CD8-positive, alpha-beta memory T cell (primary cell): ENCODE results near the gene NAB2. TPM values are rescaled to one million over a fixed set of nuclear protein-coding genes. Genes with fewer than 3 reads are reported as not detected.

Experiments
- CTCF ChIA-PET: fragments of 350-600 bp; sonication (Branson Sonifier 250); formaldehyde crosslinking; loops from one replicate; lab custom pipeline; 2021; ENCODE audit warnings: antibody characterized with exemption; lab: Charles Lee
- POLR2A ChIA-PET: fragments of 350-600 bp; sonication (Branson Sonifier 250); formaldehyde crosslinking; loops from one replicate; lab custom pipeline; 2021; ENCODE audit warnings: antibody characterized with exemption; lab: Charles Lee
- DNase-seq, 5 donors: peaks; one replicate each; pipeline versions ENCODE4 v3.0.0 to v3.0.0-alpha.2; 2020 to 2022; ENCODE audit warnings: mixed read lengths in 1 of 5
- H3K27ac ChIP-seq: one replicate; pipeline ENCODE4 v1.7.0; 2013; ENCODE audit warnings: low read depth, mild to moderate bottlenecking, low read length, moderate library complexity
- H3K27me3 ChIP-seq: 2 replicates; pipeline ENCODE4 v1.7.0; 2013; ENCODE audit warnings: low read length, mild to moderate bottlenecking; ENCODE audit not compliant: insufficient read depth, poor library complexity, severe bottlenecking
- H3K36me3 ChIP-seq: 2 replicates; pipeline ENCODE4 v1.7.0; 2013; ENCODE audit warnings: mild to moderate bottlenecking, low read length, moderate library complexity; ENCODE audit not compliant: insufficient read depth
- H3K4me1 ChIP-seq: 2 replicates; pipeline ENCODE4 v1.7.0; 2013; ENCODE audit warnings: mild to moderate bottlenecking, low read length, moderate library complexity; ENCODE audit not compliant: insufficient read depth
- H3K4me3 ChIP-seq: 2 replicates; pipeline ENCODE4 v1.7.0; 2013; ENCODE audit warnings: mild to moderate bottlenecking, low read length
- H3K9me3 ChIP-seq: 2 replicates; pipeline ENCODE4 v1.7.0; 2013; ENCODE audit warnings: mild to moderate bottlenecking, low read length
- H3K27ac Mint-ChIP-seq, 8 donors: one replicate each; pipeline ENCODE4 v1.8.0; 2020 to 2021; ENCODE audit warnings: mixed read lengths in 8 of 8, mild to moderate bottlenecking in 6 of 8, inconsistent platforms in 3 of 8, moderate library complexity in 3 of 8
- H3K27me3 Mint-ChIP-seq, 2 donors: one replicate each; pipeline ENCODE4 v1.8.0; 2020 to 2021; ENCODE audit warnings: mixed read lengths in 2 of 2, mild to moderate bottlenecking in 1 of 2, moderate library complexity in 1 of 2
- H3K36me3 Mint-ChIP-seq, 3 donors: one replicate each; pipeline ENCODE4 v1.8.0; 2020 to 2021; ENCODE audit warnings: mixed read lengths in 3 of 3, inconsistent platforms in 1 of 3, mild to moderate bottlenecking in 1 of 3
- H3K4me1 Mint-ChIP-seq, 3 donors: one replicate each; pipeline ENCODE4 v1.8.0; 2020 to 2021; ENCODE audit warnings: mixed read lengths in 3 of 3, inconsistent platforms in 1 of 3, mild to moderate bottlenecking in 1 of 3
- H3K4me3 Mint-ChIP-seq, 7 donors: one replicate each; pipeline ENCODE4 v1.8.0; 2020 to 2021; ENCODE audit warnings: mixed read lengths in 7 of 7, mild to moderate bottlenecking in 6 of 7, moderate library complexity in 4 of 7, inconsistent platforms in 2 of 7
- H3K9me3 Mint-ChIP-seq, 5 donors: one replicate each; pipeline ENCODE4 v1.8.0; 2020 to 2022; ENCODE audit warnings: mixed read lengths in 5 of 5, mild to moderate bottlenecking in 3 of 5, moderate library complexity in 2 of 5, inconsistent platforms in 1 of 5
- polyA plus RNA-seq: library from polyadenylated mRNA; unstranded; fragments of 300-500 nt; fragmentation: Illumina TruSeq; gene quantifications from one replicate; pipeline ENCODE4 v1.2.3, GENCODE V29; 2021
- total RNA-seq, 2 experiments: library from RNA; stranded (reverse); gene quantifications; one replicate each; pipeline ENCODE4 v1.2.3, GENCODE V29; 2021

NAB2 gene
- total and polyA plus RNA-seq, 3 experiments from 2014 or later = 1.6 to 40.1 (median 37.7) TPM

DNA sequence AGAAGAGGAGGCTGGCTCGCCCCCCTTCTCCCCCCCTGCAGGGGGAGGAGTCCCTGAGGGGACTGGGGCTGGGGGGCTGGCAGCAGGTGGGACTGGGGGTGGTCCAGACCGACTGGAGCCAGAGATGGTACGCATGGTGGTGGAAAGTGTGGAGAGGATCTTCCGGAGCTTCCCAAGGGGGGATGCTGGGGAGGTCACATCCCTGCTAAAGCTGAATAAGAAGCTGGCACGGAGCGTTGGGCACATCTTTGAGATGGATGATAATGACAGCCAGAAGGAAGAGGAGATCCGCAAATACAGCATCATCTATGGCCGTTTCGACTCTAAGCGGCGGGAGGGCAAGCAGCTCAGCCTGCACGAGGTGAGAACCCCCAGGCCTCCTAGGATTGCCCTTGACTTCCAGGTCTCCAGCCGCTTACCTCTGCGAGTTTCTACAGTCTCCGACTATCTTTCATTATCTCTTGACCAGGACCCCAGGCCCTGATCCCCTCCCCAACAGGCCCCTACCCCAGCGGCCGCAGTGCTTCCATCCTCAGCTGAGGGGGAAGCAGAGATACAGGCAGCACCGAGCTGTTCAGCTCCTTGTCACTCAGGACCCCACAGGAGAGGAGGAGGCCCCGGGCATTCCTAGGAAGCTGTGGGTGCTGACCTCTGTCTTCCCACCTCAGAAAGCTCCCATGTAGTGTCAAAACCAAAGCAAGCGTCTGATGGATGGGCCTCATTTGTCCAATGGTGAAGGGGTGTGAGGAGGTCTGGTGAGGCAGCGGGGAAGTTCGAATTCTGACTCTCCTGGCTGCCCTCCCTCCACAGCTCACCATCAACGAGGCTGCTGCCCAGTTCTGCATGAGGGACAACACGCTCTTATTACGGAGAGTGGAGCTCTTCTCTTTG lies 3.0 kb downstream of the NAB2 start:
- H3K36me3 ChIP-seq = peaks cover 26% of the 10 kb centered on the region
- ChIA-PET POLR2A (interaction anchor here (2.0 to 10.9 kb wide), 2 partner anchors 13 to 19 kb away, joined by 8 to 131 read pairs; partner anchors contain the start of genes NEMP1 and STAT6), CTCF (interaction anchor here (1.4 to 14.7 kb wide), 4 partner anchors 13 to 33 kb away, joined by 4 to 195 read pairs (median 32); partner anchors contain the start of genes NEMP1 and STAT6)
- H3K4me3 ChIP-seq = no peak overlapping the region
- H3K4me1 ChIP-seq = peaks cover 33% of the 10 kb centered on the region
- no peaks in the 10 kb centered on the region for H3K9me3 Mint-ChIP-seq
- H3K4me3 Mint-ChIP-seq = peak overlapping the region in 6 of 7 donors; percentile 14 to 83 (median 40)
- peaks cover 0 to 67% (median 0%) of the 10 kb centered on the region in 3 donors for H3K36me3 Mint-ChIP-seq
- peak overlapping the region in 6 of 8 donors; percentile 34 to 91 (median 84) for H3K27ac Mint-ChIP-seq
- no peak overlapping the region for H3K27ac ChIP-seq
- no peaks in the 10 kb centered on the region for H3K27me3 ChIP-seq
- DNase-seq = no peak
- no peaks in the 10 kb centered on the region for H3K9me3 ChIP-seq
- no peaks in the 10 kb centered on the region for H3K27me3 Mint-ChIP-seq
- peaks cover 36 to 65% (median 42%) of the 10 kb centered on the region in 3 donors for H3K4me1 Mint-ChIP-seq

DNA sequence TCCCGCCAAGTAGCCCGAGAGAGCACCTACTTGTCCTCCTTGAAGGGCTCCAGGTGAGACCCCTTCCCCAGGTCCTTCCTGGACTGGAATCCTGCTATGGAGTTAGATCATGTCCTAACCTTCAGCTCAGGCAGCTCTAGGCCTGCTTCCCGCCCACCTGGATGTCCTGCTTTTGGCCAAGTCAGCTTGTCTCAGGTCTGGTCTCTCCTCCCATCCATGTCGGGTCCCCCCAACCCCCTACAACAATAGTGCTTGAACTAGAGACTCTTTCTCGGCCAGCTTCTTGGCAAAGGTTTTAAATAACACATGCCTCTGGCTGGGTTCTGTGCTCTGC lies 3.6 kb downstream of the NAB2 start:
- H3K27me3 Mint-ChIP-seq = no peaks in the 10 kb centered on the region
- no peaks in the 10 kb centered on the region for H3K9me3 Mint-ChIP-seq
- Histone ChIP-seq H3K36me3 (peaks cover 32% of the 10 kb centered on the region), H3K9me3 (no peaks in the 10 kb centered on the region), H3K27ac (no peak overlapping the region), H3K4me1 (peaks cover 33% of the 10 kb centered on the region), H3K27me3 (no peaks in the 10 kb centered on the region), H3K4me3 (no peak overlapping the region)
- ChIA-PET CTCF (interaction anchor here (1.4 to 14.7 kb wide), 4 partner anchors 13 to 32 kb away, joined by 4 to 195 read pairs (median 32); partner anchors contain the start of genes NEMP1 and STAT6), POLR2A (interaction anchor here (2.0 to 10.9 kb wide), 2 partner anchors 13 to 18 kb away, joined by 8 to 131 read pairs; partner anchors contain the start of genes NEMP1 and STAT6)
- H3K4me3 Mint-ChIP-seq = peak overlapping the region in 4 of 7 donors; percentile 37 to 83 (median 50)
- DNase-seq = no peak
- H3K36me3 Mint-ChIP-seq = peaks cover 0 to 72% (median 2%) of the 10 kb centered on the region in 3 donors
- H3K27ac Mint-ChIP-seq = peak overlapping the region; percentile 47 to 91 (median 80)
- peaks cover 35 to 65% (median 42%) of the 10 kb centered on the region in 3 donors for H3K4me1 Mint-ChIP-seq

DNA sequence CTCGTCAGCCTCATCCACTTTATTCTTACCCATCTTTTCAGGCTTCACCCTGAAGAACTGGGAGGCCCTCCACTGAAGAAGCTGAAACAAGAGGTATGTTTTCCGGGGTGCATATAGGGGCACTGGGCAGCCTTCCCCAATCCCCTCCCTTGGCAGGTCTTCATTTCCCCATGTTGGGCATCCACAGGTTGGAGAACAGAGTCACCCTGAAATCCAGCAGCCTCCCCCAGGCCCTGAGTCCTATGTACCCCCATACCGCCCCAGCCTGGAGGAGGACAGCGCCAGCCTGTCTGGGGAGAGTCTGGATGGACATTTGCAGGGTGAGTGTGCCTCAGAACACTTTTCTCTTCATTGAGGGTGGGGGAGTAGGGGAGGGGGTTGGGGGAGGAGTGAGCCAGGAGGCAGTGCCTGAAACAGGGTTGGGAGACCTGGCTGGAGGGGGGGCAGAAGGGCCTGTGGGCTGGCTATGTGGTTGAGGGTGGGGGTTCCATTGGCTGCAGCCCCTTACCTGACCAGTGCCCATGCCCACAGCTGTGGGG lies 4.0 kb downstream of the NAB2 start:
- H3K36me3 Mint-ChIP-seq = peaks cover 0 to 74% (median 2%) of the 10 kb centered on the region in 3 donors
- H3K4me1 ChIP-seq = peaks cover 33% of the 10 kb centered on the region
- peaks cover 36% of the 10 kb centered on the region for H3K36me3 ChIP-seq
- peak overlapping the region in 3 of 7 donors; percentile 37 to 83 (median 62) for H3K4me3 Mint-ChIP-seq
- ChIA-PET POLR2A (interaction anchor here (1.1 to 10.9 kb wide), 5 partner anchors 14 to 23 kb away, joined by 3 to 131 read pairs (median 4); partner anchors contain the start of genes NEMP1 and STAT6), CTCF (interaction anchor here (1.3 to 14.7 kb wide), 5 partner anchors 14 to 23 kb away, joined by 3 to 195 read pairs (median 21); partner anchors contain the start of genes NEMP1 and STAT6)
- no peak overlapping the region for H3K4me3 ChIP-seq
- peaks cover 33 to 62% (median 40%) of the 10 kb centered on the region in 3 donors for H3K4me1 Mint-ChIP-seq
- H3K9me3 ChIP-seq = no peaks in the 10 kb centered on the region
- peak overlapping the region; percentile 47 to 95 (median 83) for H3K27ac Mint-ChIP-seq
- H3K27me3 ChIP-seq = no peaks in the 10 kb centered on the region
- no peaks in the 10 kb centered on the region for H3K27me3 Mint-ChIP-seq
- no peaks in the 10 kb centered on the region for H3K9me3 Mint-ChIP-seq
- no peak overlapping the region for H3K27ac ChIP-seq
- DNase-seq = no peak

DNA sequence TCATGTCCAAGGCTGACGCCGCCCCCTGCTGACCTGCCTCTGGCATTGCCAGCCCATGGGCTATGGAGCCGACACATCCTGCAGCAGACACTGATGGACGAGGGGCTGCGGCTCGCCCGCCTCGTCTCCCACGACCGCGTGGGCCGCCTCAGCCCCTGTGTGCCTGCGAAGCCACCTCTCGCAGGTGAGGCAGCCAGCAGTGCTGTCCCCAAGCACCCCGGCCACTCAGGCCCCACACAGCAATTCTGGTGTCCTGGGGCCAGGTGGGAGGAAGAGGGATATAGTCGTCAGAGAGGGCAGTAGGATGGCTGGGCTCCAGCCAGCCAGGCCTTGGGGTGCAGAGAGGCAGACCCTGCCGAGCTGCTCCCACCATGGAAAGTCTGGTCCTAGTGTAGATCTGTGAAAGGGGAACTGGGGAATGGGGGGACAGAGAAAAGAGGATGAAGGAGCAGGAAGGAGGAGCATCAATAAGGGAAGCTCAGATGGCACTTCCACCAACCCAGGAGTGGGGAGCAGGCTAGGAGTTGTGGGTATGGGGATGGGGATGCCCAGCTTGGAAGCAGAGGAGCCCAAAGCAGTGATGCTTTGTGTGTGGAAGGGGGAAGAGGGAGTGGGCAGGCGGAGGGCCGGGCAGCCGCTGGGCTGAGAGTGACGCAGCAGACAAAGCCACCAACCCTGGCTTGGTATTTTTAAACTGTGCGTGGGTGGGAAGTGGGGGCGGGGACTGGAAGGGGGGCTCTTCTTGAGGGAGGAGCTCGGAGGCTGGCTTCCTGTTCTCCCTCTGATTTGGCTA lies 4.7 kb downstream of the NAB2 start:
- DNase-seq = peak; percentile 44 to 80 (median 54)
- Mint-ChIP-seq H3K4me3 (peak overlapping the region; percentile 39 to 73 (median 62)), H3K36me3 (peaks cover 0 to 78% (median 2%) of the 10 kb centered on the region in 3 donors), H3K27ac (peak overlapping the region; percentile 72 to 97 (median 94)), H3K9me3 (no peaks in the 10 kb centered on the region), H3K27me3 (no peaks in the 10 kb centered on the region), H3K4me1 (peaks cover 28 to 57% (median 36%) of the 10 kb centered on the region in 3 donors)
- Histone ChIP-seq H3K4me1 (peaks cover 33% of the 10 kb centered on the region), H3K4me3 (peak overlapping the region; percentile 7), H3K36me3 (peaks cover 42% of the 10 kb centered on the region), H3K27me3 (no peaks in the 10 kb centered on the region), H3K27ac (peak overlapping the region; percentile 45), H3K9me3 (no peaks in the 10 kb centered on the region)
- POLR2A ChIA-PET = interaction anchor here (0.7 to 10.9 kb wide), 7 partner anchors 12 to 452 kb away, joined by 3 to 131 read pairs (median 4); partner anchors contain the start of gene STAT6
- CTCF ChIA-PET = interaction anchor here (1.3 to 14.7 kb wide), 6 partner anchors 14 to 35 kb away, joined by 3 to 195 read pairs (median 12); partner anchors contain the start of genes LRP1, NEMP1 and STAT6

DNA sequence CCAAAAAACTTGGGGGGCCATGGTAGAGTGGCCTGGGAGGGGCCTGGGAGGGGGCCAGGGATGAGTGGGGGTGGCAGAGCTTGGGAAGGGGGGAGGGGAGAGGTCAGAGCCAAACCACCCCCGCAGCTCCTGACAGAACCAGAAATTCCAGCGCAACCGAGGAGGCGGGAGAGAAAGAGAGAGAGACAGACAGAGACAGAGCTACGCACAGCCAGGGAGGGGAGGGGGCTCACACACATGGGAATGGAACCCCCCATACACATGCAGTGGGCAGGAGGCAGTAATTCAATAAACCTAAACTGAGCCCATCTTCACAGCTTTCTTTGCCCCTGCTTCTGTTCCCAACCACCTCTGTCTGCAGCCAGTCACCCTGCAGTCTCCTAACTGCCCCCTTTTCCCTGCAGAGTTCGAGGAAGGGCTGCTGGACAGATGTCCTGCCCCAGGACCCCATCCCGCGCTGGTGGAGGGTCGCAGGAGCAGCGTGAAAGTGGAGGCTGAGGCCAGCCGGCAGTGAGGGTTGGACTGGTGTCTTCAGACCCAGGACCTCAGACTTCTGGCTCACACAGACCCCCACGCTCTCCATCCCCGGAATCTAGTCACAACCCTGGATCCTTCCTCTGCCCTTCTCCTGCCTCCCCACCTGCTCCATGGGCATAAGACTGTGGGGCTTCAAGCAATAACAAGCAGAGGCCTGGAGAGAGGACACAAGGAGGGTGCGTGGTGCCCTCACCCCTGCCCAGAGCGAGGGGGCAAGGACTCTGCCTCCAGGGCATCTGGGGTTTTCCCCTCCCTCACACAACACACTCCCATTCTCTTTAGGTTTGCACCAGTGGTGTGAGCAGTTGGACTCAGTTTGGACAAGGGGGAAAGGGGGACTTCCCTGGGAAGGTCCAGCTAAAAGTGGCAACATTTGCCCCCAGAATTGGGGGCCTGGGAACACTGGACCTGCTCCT lies 5.6 kb downstream of the NAB2 start:
- DNase-seq = no peak
- no peaks in the 10 kb centered on the region for H3K27me3 ChIP-seq
- H3K4me3 Mint-ChIP-seq = peak overlapping the region in 1 of 7 donors; percentile 29
- H3K27me3 Mint-ChIP-seq = no peaks in the 10 kb centered on the region
- peak overlapping the region; percentile 16 for H3K27ac ChIP-seq
- POLR2A ChIA-PET = interaction anchor here (0.7 to 10.9 kb wide), 7 partner anchors 11 to 453 kb away, joined by 3 to 131 read pairs (median 4); partner anchors contain the start of gene STAT6
- no peaks in the 10 kb centered on the region for H3K9me3 ChIP-seq
- H3K27ac Mint-ChIP-seq = peak overlapping the region; percentile 34 to 97 (median 94)
- H3K36me3 ChIP-seq = peaks cover 50% of the 10 kb centered on the region
- H3K4me1 Mint-ChIP-seq = peaks cover 28 to 59% (median 34%) of the 10 kb centered on the region in 3 donors
- peaks cover 0 to 85% (median 2%) of the 10 kb centered on the region in 3 donors for H3K36me3 Mint-ChIP-seq
- peaks cover 33% of the 10 kb centered on the region for H3K4me1 ChIP-seq
- CTCF ChIA-PET = interaction anchor here (1.1 to 14.7 kb wide), 7 partner anchors 13 to 34 kb away, joined by 3 to 195 read pairs (median 4); partner anchors contain the start of genes LRP1, NEMP1 and STAT6
- H3K9me3 Mint-ChIP-seq = no peaks in the 10 kb centered on the region
- H3K4me3 ChIP-seq = no peak overlapping the region

DNA sequence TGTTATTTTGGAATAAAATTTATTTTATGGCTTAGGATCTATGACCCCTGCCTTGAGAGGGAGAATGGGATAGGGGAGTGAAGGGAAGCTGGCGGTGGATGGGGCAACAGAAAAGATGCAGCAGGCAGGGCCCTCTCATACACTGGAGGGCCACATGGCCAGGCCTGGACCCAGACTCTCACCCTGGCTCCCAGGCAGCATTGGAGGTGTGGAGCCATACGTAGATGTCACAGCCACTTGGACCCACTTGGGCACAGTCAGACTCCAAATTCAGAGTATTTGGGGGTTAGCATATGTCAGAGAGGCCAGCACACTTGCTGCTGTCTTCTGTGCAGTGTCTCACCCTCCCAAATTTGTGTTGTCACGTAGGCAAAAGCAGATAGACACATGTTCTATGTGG lies 6.5 kb downstream of the NAB2 start:
- H3K36me3 Mint-ChIP-seq = peaks cover 0 to 92% (median 2%) of the 10 kb centered on the region in 3 donors
- no peak for DNase-seq
- H3K4me1 Mint-ChIP-seq = peaks cover 22 to 60% (median 28%) of the 10 kb centered on the region in 3 donors
- peaks cover 32% of the 10 kb centered on the region for H3K4me1 ChIP-seq
- ChIA-PET POLR2A (interaction anchor here (1.6 to 10.9 kb wide), 2 partner anchors 8 to 15 kb away, joined by 6 to 131 read pairs; partner anchors contain the start of gene STAT6), CTCF (interaction anchor here (0.9 to 14.7 kb wide), 3 partner anchors 12 to 33 kb away, joined by 3 to 195 read pairs (median 3); partner anchors contain the start of gene STAT6)
- H3K27ac Mint-ChIP-seq = peak overlapping the region in 5 of 8 donors; percentile 48 to 95 (median 57)
- no peaks in the 10 kb centered on the region for H3K27me3 Mint-ChIP-seq
- no peaks in the 10 kb centered on the region for H3K9me3 ChIP-seq
- H3K36me3 ChIP-seq = peaks cover 59% of the 10 kb centered on the region
- H3K27ac ChIP-seq = no peak overlapping the region
- H3K4me3 Mint-ChIP-seq = peak overlapping the region in 1 of 7 donors; percentile 17
- no peak overlapping the region for H3K4me3 ChIP-seq
- no peaks in the 10 kb centered on the region for H3K9me3 Mint-ChIP-seq
- no peaks in the 10 kb centered on the region for H3K27me3 ChIP-seq
